HFF-Myc (cell line): Measurements from ENCODE around the gene COMT.

Source experiments
- DNase-seq: peaks from one replicate; pipeline ENCODE4 v3.0.0-alpha.2; 2011; ENCODE audit warnings: low read depth; ENCODE audit errors: extremely low read depth
- H3K4me3 ChIP-seq: replicated peaks from 2 replicates; pipeline ENCODE4 v1.5.1; 2011; ENCODE audit warnings: low read depth, mild to moderate bottlenecking, control low read depth, low read length
- TF ChIP-seq, protein P1 (sequence below): IDR thresholded peaks from 2 replicates; pipeline ENCODE4 v1.5.1; 2012; ENCODE audit warnings: mild to moderate bottlenecking, low read depth, low read length, control low read depth; ENCODE audit errors: missing control alignments

COMT gene

DNA sequence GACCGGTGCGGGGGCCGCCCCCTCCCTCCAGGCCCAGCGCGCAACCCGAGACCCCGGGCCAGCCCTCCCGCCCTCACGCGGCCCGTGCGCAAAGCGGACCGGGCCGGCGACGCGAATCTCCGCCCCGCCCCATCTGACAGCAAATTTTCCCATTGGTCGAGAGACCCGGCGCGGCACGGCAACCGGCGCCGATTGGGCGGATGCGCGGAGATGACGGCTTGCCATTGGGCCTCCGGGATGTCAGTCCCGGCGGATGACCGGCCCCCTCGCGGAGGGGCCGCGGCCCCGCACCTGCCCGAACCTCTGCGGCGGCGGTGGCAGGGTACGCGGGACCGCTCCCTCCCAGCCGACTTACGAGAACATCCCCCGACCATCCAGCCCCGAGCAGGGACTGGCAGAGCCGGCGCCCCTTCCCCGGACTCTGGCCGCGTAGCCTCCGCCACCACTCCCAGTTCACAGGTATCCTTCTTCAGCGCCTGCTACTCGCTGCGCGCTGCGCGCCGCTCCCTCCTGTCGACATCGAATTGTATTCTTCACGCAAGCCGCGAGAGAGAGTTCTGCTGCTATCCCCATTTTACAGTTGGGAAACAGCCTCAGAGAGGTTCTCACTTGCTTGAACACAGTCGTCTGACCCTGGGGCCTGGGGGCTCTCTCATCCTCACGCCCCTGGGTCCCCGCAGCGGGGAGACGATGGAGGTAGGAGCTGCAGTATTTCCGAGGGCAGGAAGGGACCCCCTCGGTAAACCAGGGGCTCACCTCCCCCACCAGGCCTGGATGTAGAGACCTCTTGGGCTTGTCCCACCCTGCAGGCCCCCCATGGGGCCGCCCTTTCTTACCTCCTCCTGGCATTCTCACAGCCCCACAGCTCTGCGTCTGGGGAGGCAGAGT is 75.4 kb downstream of the COMT start, which contains the start of gene ARVCF:
Gene ARVCF, minus strand, starts transcription at position 90 of the 888 bp plus-strand sequence. CDS start 26,029 bp downstream, outside the sequence.
- TF ChIP-seq, protein P1, sequence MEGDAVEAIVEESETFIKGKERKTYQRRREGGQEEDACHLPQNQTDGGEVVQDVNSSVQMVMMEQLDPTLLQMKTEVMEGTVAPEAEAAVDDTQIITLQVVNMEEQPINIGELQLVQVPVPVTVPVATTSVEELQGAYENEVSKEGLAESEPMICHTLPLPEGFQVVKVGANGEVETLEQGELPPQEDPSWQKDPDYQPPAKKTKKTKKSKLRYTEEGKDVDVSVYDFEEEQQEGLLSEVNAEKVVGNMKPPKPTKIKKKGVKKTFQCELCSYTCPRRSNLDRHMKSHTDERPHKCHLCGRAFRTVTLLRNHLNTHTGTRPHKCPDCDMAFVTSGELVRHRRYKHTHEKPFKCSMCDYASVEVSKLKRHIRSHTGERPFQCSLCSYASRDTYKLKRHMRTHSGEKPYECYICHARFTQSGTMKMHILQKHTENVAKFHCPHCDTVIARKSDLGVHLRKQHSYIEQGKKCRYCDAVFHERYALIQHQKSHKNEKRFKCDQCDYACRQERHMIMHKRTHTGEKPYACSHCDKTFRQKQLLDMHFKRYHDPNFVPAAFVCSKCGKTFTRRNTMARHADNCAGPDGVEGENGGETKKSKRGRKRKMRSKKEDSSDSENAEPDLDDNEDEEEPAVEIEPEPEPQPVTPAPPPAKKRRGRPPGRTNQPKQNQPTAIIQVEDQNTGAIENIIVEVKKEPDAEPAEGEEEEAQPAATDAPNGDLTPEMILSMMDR: no peak
- H3K4me3 ChIP-seq: peak within 1 kb of the TSS; percentile 53
- DNase-seq: peak; percentile 59

DNA sequence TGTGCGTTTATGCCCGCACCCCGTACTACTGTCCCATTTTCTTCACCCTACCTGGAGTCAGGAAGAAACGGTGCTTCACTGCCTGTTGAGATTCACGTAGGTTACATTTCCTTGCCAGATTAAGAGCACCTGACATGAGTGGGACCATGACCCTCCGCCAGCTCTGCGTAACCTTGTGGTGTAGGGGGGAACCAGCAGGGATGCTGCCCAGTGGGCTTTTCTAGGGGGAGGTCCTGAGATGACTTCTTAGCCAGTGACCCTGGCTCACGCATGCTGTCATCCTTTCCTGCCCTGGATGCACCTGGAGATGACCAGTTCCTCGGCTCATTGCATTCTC is 76.0 kb downstream of the COMT start:
- H3K4me3 ChIP-seq: no peak overlapping the region
- TF ChIP-seq, protein P1: no peak
- no peak for DNase-seq

DNA sequence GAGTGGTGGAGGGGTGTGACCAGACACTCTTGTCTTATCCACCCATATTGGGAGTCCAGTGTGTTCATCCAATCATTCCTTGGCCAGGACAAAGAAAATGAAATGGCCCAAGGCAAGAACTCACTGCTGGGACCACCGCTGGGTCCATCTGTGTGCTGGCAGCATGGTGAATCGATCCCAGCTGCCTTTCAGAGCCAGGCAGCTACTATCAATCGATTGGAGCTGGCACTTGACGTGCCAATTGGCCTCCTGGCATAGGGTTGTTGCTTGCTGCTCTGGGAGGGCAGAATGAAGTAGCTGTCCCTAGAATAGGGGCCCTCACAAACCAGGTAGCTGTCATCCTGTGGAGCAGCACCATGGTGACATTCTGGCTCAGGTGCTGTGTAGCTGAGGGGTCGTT is 76.4 kb downstream of the COMT start:
- H3K4me3 ChIP-seq: no peak overlapping the region
- no peak for DNase-seq
- TF ChIP-seq, protein P1: no peak
